Activated T-cell treated with anti-CD3 and anti-CD28 coated beads, Interleukin-2, amount 50 U/mL, for 24 hours (primary cell): ENCODE measurements around the gene VRK3.

ENCODE experiments used
- DNase-seq: peaks from one replicate; pipeline ENCODE4 v3.0.0-alpha.2; 2020
- H3K27ac Mint-ChIP-seq: 2 replicates; pipeline ENCODE4 v1.8.0; 2020; ENCODE audit warnings: mild to moderate bottlenecking, mixed read lengths
- H3K27me3 Mint-ChIP-seq: 2 replicates; pipeline ENCODE4 v1.8.0; 2020; ENCODE audit warnings: mixed read lengths
- H3K36me3 Mint-ChIP-seq: 2 replicates; pipeline ENCODE4 v1.8.0; 2020; ENCODE audit warnings: low read depth, mixed read lengths
- H3K4me1 Mint-ChIP-seq: 2 replicates; pipeline ENCODE4 v1.8.0; 2020; ENCODE audit warnings: low read depth, mixed read lengths
- H3K4me3 Mint-ChIP-seq: 2 replicates; pipeline ENCODE4 v1.8.0; 2020; ENCODE audit warnings: mild to moderate bottlenecking, moderate library complexity, mixed read lengths
- H3K9me3 Mint-ChIP-seq: 2 replicates; pipeline ENCODE4 v1.8.0; 2020; ENCODE audit warnings: mixed read lengths

The VRK3 gene

DNA sequence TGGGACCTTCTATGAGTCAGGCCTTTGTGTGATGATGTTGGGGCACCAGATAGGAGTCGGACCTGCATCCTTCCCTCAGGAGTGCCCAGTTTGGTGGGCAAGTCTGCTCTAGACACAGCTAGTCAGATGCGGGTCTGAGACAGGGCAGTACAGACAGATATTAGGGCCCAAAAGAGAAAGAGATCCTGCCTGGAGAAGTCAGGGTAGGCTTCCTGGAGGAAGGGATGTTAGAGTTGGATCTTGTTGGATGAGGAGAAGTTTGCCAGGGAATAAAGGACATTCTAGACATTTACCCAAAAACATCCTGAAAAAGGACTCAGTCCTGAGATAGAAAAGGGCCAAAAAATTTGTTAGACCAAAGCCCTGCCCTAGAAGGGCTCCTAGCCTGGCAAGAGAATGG is 17.2 kb downstream of the VRK3 start:
- no peaks in the 10 kb centered on the region for H3K27me3 Mint-ChIP-seq
- peak overlapping the region; percentile 4 for H3K27ac Mint-ChIP-seq
- no peak overlapping the region for H3K4me3 Mint-ChIP-seq
- peaks cover 28% of the 10 kb centered on the region for H3K4me1 Mint-ChIP-seq
- H3K36me3 Mint-ChIP-seq: peaks cover 76% of the 10 kb centered on the region
- no peaks in the 10 kb centered on the region for H3K9me3 Mint-ChIP-seq
- no peak for DNase-seq

- DNase-seq: no peak
- Mint-ChIP-seq H3K4me3 (no peak overlapping the region), H3K27ac (no peak overlapping the region), H3K27me3 (no peaks in the 10 kb centered on the region), H3K4me1 (peaks cover 32% of the 10 kb centered on the region), H3K9me3 (no peaks in the 10 kb centered on the region), H3K36me3 (peaks cover 79% of the 10 kb centered on the region)
These were observed 18.0 kb downstream of the VRK3 start for GRCh38 chr19:50007170-50007569.

GRCh38 chr19:50005428-50005827 is 19.7 kb downstream of the VRK3 start:
- no peaks in the 10 kb centered on the region for H3K27me3 Mint-ChIP-seq
- no peak overlapping the region for H3K4me3 Mint-ChIP-seq
- no peak overlapping the region for H3K27ac Mint-ChIP-seq
- peaks cover 84% of the 10 kb centered on the region for H3K36me3 Mint-ChIP-seq
- peaks cover 40% of the 10 kb centered on the region for H3K4me1 Mint-ChIP-seq
- H3K9me3 Mint-ChIP-seq: no peaks in the 10 kb centered on the region
- DNase-seq: no peak

- Mint-ChIP-seq H3K27me3 (no peaks in the 10 kb centered on the region), H3K4me1 (peaks cover 47% of the 10 kb centered on the region), H3K9me3 (no peaks in the 10 kb centered on the region), H3K27ac (peak overlapping the region; percentile 85), H3K36me3 (peaks cover 92% of the 10 kb centered on the region), H3K4me3 (peak overlapping the region; percentile 31)
- DNase-seq: no peak
These were observed 21.3 kb downstream of the VRK3 start for GRCh38 chr19:50003810-50004419.

DNA sequence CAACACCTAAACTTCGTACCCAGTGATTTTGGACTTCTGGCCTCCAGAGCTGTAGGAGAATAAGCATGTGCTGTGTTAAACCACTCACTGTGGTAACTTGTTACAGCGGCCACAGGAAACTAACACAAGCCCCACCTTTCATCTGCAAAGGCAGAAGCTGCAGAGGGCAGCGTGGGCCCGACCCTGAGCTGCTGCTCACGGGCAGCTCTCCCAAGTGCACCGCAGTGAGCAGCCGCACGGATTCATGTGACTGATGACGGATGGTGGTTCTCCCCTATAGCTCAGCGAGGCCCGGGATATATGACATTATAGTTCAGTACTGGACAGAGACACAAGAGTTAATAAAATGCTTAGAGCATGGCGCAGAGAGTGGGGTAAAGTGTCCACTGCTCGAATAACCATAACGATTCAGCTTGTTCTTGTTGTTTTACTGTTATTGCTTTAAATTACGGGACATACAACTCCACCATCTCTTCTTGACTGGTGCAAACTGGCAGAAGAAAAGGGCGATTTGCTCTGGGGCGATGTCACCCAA is 21.9 kb downstream of the VRK3 start:
- Mint-ChIP-seq H3K36me3 (peaks cover 90% of the 10 kb centered on the region), H3K27ac (no peak overlapping the region)

GRCh38 chr19:50002386-50002960 is 22.7 kb downstream of the VRK3 start:
- Mint-ChIP-seq H3K4me1 (peaks cover 47% of the 10 kb centered on the region), H3K27ac (no peak overlapping the region), H3K36me3 (peaks cover 90% of the 10 kb centered on the region), H3K4me3 (no peak overlapping the region), H3K27me3 (no peaks in the 10 kb centered on the region), H3K9me3 (no peaks in the 10 kb centered on the region)
- DNase-seq: no peak

More for the DNA sequence above, 21.9 kb downstream of the VRK3 start:
- peaks cover 47% of the 10 kb centered on the region for H3K4me1 Mint-ChIP-seq
- no peak overlapping the region for H3K4me3 Mint-ChIP-seq
- DNase-seq: no peak
- H3K27me3 Mint-ChIP-seq: no peaks in the 10 kb centered on the region
- H3K9me3 Mint-ChIP-seq: no peaks in the 10 kb centered on the region

- H3K27ac Mint-ChIP-seq: no peak overlapping the region
- H3K9me3 Mint-ChIP-seq: no peaks in the 10 kb centered on the region
- peaks cover 86% of the 10 kb centered on the region for H3K36me3 Mint-ChIP-seq
- H3K27me3 Mint-ChIP-seq: no peaks in the 10 kb centered on the region
- no peak for DNase-seq
- peaks cover 47% of the 10 kb centered on the region for H3K4me1 Mint-ChIP-seq
- no peak overlapping the region for H3K4me3 Mint-ChIP-seq
These were observed 23.4 kb downstream of the VRK3 start for GRCh38 chr19:50001775-50002174.

DNA sequence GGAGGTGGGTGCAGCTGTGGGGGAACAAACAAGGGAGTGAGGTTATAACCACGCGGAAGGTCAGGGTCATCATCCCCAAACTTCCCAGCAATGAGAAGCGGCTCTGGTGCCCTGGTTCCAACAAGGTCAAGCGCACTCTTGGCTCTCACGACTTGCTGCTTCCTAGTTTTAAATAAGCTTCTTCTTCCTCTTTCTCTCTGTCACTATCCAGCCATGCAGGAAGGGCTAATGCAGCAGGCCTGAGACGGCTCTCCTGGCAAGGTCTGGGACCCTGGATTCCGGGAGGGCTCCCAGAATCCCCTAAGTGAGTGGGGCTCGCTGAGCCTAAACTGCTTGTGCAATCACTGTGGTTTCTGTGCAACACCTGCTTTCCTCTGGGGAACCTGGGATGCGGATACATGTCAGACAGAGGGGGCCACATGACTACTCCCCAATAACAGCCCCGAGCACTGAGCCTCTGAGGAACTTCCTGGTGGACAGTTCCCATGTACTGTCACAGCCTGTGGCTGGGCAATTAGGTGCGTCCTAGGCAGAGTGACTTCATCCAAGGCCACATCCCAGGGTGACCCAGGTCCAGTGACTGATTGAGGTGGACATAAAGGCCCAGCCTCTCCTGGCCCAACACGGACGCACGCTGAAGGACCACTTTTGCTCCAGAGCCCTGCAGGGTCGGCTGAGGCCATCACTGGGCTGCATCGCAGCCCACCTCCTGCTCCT is 24.2 kb downstream of the VRK3 start:
- H3K9me3 Mint-ChIP-seq: no peaks in the 10 kb centered on the region
- no peaks in the 10 kb centered on the region for H3K27me3 Mint-ChIP-seq
- no peak overlapping the region for H3K4me3 Mint-ChIP-seq
- DNase-seq: no peak
- peaks cover 85% of the 10 kb centered on the region for H3K36me3 Mint-ChIP-seq
- H3K4me1 Mint-ChIP-seq: peaks cover 47% of the 10 kb centered on the region
- no peak overlapping the region for H3K27ac Mint-ChIP-seq

GRCh38 chr19:50000038-50000840 is 24.9 kb downstream of the VRK3 start:
- Mint-ChIP-seq H3K27me3 (no peaks in the 10 kb centered on the region), H3K27ac (no peak overlapping the region), H3K9me3 (no peaks in the 10 kb centered on the region), H3K4me1 (peaks cover 42% of the 10 kb centered on the region), H3K4me3 (no peak overlapping the region), H3K36me3 (peaks cover 84% of the 10 kb centered on the region)
- no peak for DNase-seq

GRCh38 chr19:49999371-50000010 is 25.7 kb downstream of the VRK3 start:
- H3K9me3 Mint-ChIP-seq: no peaks in the 10 kb centered on the region
- H3K4me3 Mint-ChIP-seq: no peak overlapping the region
- peaks cover 84% of the 10 kb centered on the region for H3K36me3 Mint-ChIP-seq
- no peak for DNase-seq
- H3K4me1 Mint-ChIP-seq: peaks cover 34% of the 10 kb centered on the region
- no peaks in the 10 kb centered on the region for H3K27me3 Mint-ChIP-seq
- no peak overlapping the region for H3K27ac Mint-ChIP-seq

DNA sequence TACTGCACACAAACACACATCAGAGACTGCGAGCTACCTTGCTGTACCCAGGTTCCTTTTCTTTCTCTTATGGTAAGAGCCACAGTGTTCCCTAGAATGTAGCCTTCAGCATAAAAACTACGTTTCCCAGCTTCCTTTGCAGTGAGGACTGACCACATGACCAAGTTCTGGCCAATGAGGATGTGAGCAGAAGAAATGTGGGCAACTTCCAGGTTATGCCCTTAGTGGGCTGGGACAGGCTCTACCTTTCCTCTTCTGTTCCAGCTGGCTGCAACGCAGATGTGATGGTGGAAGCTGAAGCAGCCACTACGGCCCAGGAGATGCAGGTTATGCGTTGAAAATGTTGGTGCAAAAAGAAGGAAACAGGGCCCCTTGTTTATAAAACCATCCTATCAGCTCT is 27.5 kb downstream of the VRK3 start:
- no peaks in the 10 kb centered on the region for H3K9me3 Mint-ChIP-seq
- peaks cover 84% of the 10 kb centered on the region for H3K36me3 Mint-ChIP-seq
- peaks cover 17% of the 10 kb centered on the region for H3K4me1 Mint-ChIP-seq
- no peaks in the 10 kb centered on the region for H3K27me3 Mint-ChIP-seq
- H3K4me3 Mint-ChIP-seq: no peak overlapping the region
- DNase-seq: no peak
- no peak overlapping the region for H3K27ac Mint-ChIP-seq

DNA sequence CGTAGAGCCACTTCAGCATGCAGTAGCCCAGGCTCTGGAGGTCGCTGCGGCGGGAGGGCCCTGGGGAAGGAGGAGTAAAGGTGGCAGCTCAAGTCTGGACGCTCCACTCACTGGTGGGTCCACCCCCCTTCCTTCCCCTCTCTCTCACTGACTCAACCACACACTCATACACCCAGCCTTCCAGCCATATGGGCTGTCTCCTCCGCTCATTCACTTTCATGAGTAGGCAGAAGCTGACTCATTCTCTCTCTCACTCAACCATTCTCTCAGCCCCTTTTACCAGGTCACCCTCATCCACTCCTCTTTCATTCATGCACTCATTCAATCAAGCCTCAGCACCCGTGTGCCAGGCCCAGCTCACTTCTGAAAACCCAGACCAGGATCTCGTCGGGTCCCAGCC is 36.7 kb downstream of the VRK3 start:
- peaks cover 91% of the 10 kb centered on the region for H3K36me3 Mint-ChIP-seq
- no peaks in the 10 kb centered on the region for H3K9me3 Mint-ChIP-seq
- DNase-seq: no peak
- peaks cover 23% of the 10 kb centered on the region for H3K4me1 Mint-ChIP-seq
- H3K27me3 Mint-ChIP-seq: no peaks in the 10 kb centered on the region
- H3K27ac Mint-ChIP-seq: peak overlapping the region; percentile 60
- H3K4me3 Mint-ChIP-seq: no peak overlapping the region

GRCh38 chr19:49988007-49988406 is 37.2 kb downstream of the VRK3 start:
- DNase-seq: no peak
- peaks cover 88% of the 10 kb centered on the region for H3K36me3 Mint-ChIP-seq
- H3K27ac Mint-ChIP-seq: peak overlapping the region; percentile 60
- no peak overlapping the region for H3K4me3 Mint-ChIP-seq
- H3K27me3 Mint-ChIP-seq: no peaks in the 10 kb centered on the region
- H3K4me1 Mint-ChIP-seq: peaks cover 23% of the 10 kb centered on the region
- no peaks in the 10 kb centered on the region for H3K9me3 Mint-ChIP-seq

GRCh38 chr19:49987159-49987698 is 37.9 kb downstream of the VRK3 start:
- Mint-ChIP-seq H3K36me3 (peaks cover 86% of the 10 kb centered on the region), H3K4me3 (no peak overlapping the region)

More at GRCh38 chr19:49987159-49987698, 37.9 kb downstream of the VRK3 start:
- Mint-ChIP-seq H3K27me3 (no peaks in the 10 kb centered on the region), H3K27ac (no peak overlapping the region), H3K9me3 (no peaks in the 10 kb centered on the region), H3K4me1 (peaks cover 23% of the 10 kb centered on the region)
- peak; percentile 81 for DNase-seq
